ENCODE data around the gene PCSK2. TPM values are rescaled to one million over a fixed set of nuclear protein-coding genes. Genes with fewer than 3 reads are reported as not detected.

Gene PCSK2
- total RNA-seq, 3 donors from 2014 or later (not counting 1 experiment from before 2014, with no cell fraction given) = not detected

GRCh38 chr20:17494201-17494600 is 267.4 kb downstream of the PCSK2 start:
- 95% methylated on average over 7 of the region's 7 CpGs for WGBS (ENCODE audit: insufficient coverage)

GRCh38 chr20:17495826-17496225 is 269.0 kb downstream of the PCSK2 start:
- TF ChIP-seq, protein P1, sequence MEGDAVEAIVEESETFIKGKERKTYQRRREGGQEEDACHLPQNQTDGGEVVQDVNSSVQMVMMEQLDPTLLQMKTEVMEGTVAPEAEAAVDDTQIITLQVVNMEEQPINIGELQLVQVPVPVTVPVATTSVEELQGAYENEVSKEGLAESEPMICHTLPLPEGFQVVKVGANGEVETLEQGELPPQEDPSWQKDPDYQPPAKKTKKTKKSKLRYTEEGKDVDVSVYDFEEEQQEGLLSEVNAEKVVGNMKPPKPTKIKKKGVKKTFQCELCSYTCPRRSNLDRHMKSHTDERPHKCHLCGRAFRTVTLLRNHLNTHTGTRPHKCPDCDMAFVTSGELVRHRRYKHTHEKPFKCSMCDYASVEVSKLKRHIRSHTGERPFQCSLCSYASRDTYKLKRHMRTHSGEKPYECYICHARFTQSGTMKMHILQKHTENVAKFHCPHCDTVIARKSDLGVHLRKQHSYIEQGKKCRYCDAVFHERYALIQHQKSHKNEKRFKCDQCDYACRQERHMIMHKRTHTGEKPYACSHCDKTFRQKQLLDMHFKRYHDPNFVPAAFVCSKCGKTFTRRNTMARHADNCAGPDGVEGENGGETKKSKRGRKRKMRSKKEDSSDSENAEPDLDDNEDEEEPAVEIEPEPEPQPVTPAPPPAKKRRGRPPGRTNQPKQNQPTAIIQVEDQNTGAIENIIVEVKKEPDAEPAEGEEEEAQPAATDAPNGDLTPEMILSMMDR (IDR thresholded peaks at IDR 0.05) = no peak
- Histone ChIP-seq H3K27me3 (ENCODE audit: control insufficient read depth, insufficient read depth, low read length) (no peaks in the 10 kb centered on the region), H3K36me3 (ENCODE audit: control insufficient read depth, insufficient read depth, low read length) (no peaks in the 10 kb centered on the region), H3K9me3 (ENCODE audit: control insufficient read depth, insufficient read depth, low read length) (no peaks in the 10 kb centered on the region), H3K4me1 (ENCODE audit: control insufficient read depth, insufficient read depth, low read length) (no peaks in the 10 kb centered on the region), H3K27ac (ENCODE audit: low read length) (no peak overlapping the region), H3K4me3 (ENCODE audit: low read length) (no peak overlapping the region)
- 94% methylated on average over 9 of the region's 9 CpGs for WGBS (ENCODE audit: insufficient coverage)
- H3K27ac Mint-ChIP-seq = no peak overlapping the region
- no peak for DNase-seq
- H3K4me3 Mint-ChIP-seq = no peak overlapping the region
- H3K36me3 Mint-ChIP-seq = no peaks in the 10 kb centered on the region
- H3K27me3 Mint-ChIP-seq (ENCODE audit: low read depth in 2 of 2) = no peaks in the 10 kb centered on the region
- no peak for ATAC-seq
- H3K9me3 Mint-ChIP-seq = no peaks in the 10 kb centered on the region
- intact Hi-C loops (cut with micrococcal nuclease) = no loop called here
- no peaks in the 10 kb centered on the region for H3K4me1 Mint-ChIP-seq

More at GRCh38 chr20:17494201-17494600, 267.4 kb downstream of the PCSK2 start:
- H3K36me3 ChIP-seq (ENCODE audit: control insufficient read depth, insufficient read depth, low read length) = no peaks in the 10 kb centered on the region
- no peak overlapping the region for H3K4me3 Mint-ChIP-seq
- no peaks in the 10 kb centered on the region for H3K4me1 Mint-ChIP-seq
- no peaks in the 10 kb centered on the region for H3K36me3 Mint-ChIP-seq
- peaks cover 0 to 5% of the 10 kb centered on the region in 2 donors for H3K27me3 Mint-ChIP-seq (ENCODE audit: low read depth in 2 of 2)
- no peaks in the 10 kb centered on the region for H3K4me1 ChIP-seq (ENCODE audit: control insufficient read depth, insufficient read depth, low read length)
- no peak for ATAC-seq
- intact Hi-C loops (cut with micrococcal nuclease) = no loop called here
- H3K27ac Mint-ChIP-seq = no peak overlapping the region
- H3K9me3 Mint-ChIP-seq = no peaks in the 10 kb centered on the region
- no peaks in the 10 kb centered on the region for H3K27me3 ChIP-seq (ENCODE audit: control insufficient read depth, insufficient read depth, low read length)
- H3K27ac ChIP-seq (ENCODE audit: low read length) = no peak overlapping the region
- H3K4me3 ChIP-seq (ENCODE audit: low read length) = no peak overlapping the region
- TF ChIP-seq, protein P1 (IDR thresholded peaks at IDR 0.05) = no peak
- H3K9me3 ChIP-seq (ENCODE audit: control insufficient read depth, insufficient read depth, low read length) = no peaks in the 10 kb centered on the region
- no peak for DNase-seq

GRCh38 chr20:17497821-17498580 is 271.2 kb downstream of the PCSK2 start:
- no peak overlapping the region for H3K4me3 Mint-ChIP-seq
- ATAC-seq = no peak

More at GRCh38 chr20:17497821-17498580, 271.2 kb downstream of the PCSK2 start:
- Histone ChIP-seq H3K4me1 (ENCODE audit: control insufficient read depth, insufficient read depth, low read length) (peaks cover 1% of the 10 kb centered on the region), H3K27me3 (ENCODE audit: control insufficient read depth, insufficient read depth, low read length) (no peaks in the 10 kb centered on the region), H3K36me3 (ENCODE audit: control insufficient read depth, insufficient read depth, low read length) (no peaks in the 10 kb centered on the region), H3K4me3 (ENCODE audit: low read length) (no peak overlapping the region), H3K27ac (ENCODE audit: low read length) (no peak overlapping the region), H3K9me3 (ENCODE audit: control insufficient read depth, insufficient read depth, low read length) (no peaks in the 10 kb centered on the region)
- Mint-ChIP-seq H3K27ac (no peak overlapping the region), H3K36me3 (no peaks in the 10 kb centered on the region), H3K4me1 (no peaks in the 10 kb centered on the region), H3K27me3 (ENCODE audit: low read depth in 2 of 2) (no peaks in the 10 kb centered on the region), H3K9me3 (no peaks in the 10 kb centered on the region)
- TF ChIP-seq, protein P1 (IDR thresholded peaks at IDR 0.05) = no peak
- WGBS (ENCODE audit: insufficient coverage) = 86% methylated on average over 11 of the region's 11 CpGs
- no peak for DNase-seq
- intact Hi-C loops (cut with micrococcal nuclease) = no loop called here
